Endothelial cell (in vitro differentiated cells): ENCODE data around the gene ETS1. TPM values are rescaled to one million over a fixed set of nuclear protein-coding genes. Genes with fewer than 3 reads are reported as not detected.
A peak's percentile ranks its signal among the peaks of the same experiment; 100 is the strongest.

ENCODE experiments used
- DNase-seq: peaks from one replicate; pipeline ENCODE4 v3.0.0; 2021; ENCODE audit warnings: low spot score
- H3K27ac Mint-ChIP-seq: one replicate; pipeline ENCODE4 v1.8.0; 2021; ENCODE audit warnings: mixed read lengths, inconsistent platforms; ENCODE audit not compliant: unreplicated experiment
- H3K27me3 Mint-ChIP-seq: one replicate; pipeline ENCODE4 v1.8.0; 2021; ENCODE audit warnings: mild to moderate bottlenecking, moderate library complexity, mixed read lengths, inconsistent platforms; ENCODE audit not compliant: unreplicated experiment
- H3K36me3 Mint-ChIP-seq: one replicate; pipeline ENCODE4 v1.8.0; 2021; ENCODE audit warnings: mild to moderate bottlenecking, low read depth, mixed read lengths, inconsistent platforms; ENCODE audit not compliant: unreplicated experiment
- H3K4me1 Mint-ChIP-seq: one replicate; pipeline ENCODE4 v1.8.0; 2021; ENCODE audit warnings: mild to moderate bottlenecking, mixed read lengths, inconsistent platforms; ENCODE audit not compliant: unreplicated experiment
- H3K4me3 Mint-ChIP-seq: one replicate; pipeline ENCODE4 v1.8.0; 2021; ENCODE audit warnings: mild to moderate bottlenecking, mixed read lengths, inconsistent platforms; ENCODE audit not compliant: unreplicated experiment
- H3K9me3 Mint-ChIP-seq: one replicate; pipeline ENCODE4 v1.8.0; 2021; ENCODE audit warnings: mixed read lengths, inconsistent platforms; ENCODE audit not compliant: unreplicated experiment
- total RNA-seq: library from RNA; stranded (reverse); fragmentation: NEBNext Ultra II Directional; extraction: Animal tissue kit (Norgen Biotek cat#: 25700); gene quantifications from one replicate; pipeline ENCODE4 v1.2.1, GENCODE V29; 2021; ENCODE audit not compliant: unreplicated experiment
- TF ChIP-seq, protein P1 (sequence below): fragments of 200-600 bp; sonication (generic); IDR thresholded peaks from one replicate; pipeline ENCODE4 v1.5.0; 2021; ENCODE audit warnings: antibody characterized with exemption; ENCODE audit not compliant: unreplicated experiment

ETS1 gene
- total RNA-seq, 1 donor from 2014 or later: 309 TPM

DNA sequence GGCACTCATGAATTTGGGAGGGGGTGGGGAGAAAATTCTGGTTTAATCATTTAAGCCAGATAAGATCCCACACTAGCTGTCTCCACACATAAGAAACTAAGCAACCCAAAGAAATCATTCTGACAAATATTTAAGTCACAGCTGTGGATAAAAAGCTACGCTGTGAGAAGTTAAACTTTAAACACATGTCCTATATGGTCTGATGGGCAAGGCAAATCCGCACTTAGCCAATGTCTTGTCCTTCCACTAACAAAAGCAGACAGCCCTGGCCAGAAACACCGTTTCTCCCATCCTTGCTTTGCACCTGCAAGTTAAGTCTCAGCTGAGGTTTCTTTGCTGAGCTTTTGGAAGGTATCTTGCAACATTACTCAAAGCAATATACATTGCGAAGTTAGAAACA, 68.0 kb downstream of the ETS1 start:
- TF ChIP-seq, protein P1, sequence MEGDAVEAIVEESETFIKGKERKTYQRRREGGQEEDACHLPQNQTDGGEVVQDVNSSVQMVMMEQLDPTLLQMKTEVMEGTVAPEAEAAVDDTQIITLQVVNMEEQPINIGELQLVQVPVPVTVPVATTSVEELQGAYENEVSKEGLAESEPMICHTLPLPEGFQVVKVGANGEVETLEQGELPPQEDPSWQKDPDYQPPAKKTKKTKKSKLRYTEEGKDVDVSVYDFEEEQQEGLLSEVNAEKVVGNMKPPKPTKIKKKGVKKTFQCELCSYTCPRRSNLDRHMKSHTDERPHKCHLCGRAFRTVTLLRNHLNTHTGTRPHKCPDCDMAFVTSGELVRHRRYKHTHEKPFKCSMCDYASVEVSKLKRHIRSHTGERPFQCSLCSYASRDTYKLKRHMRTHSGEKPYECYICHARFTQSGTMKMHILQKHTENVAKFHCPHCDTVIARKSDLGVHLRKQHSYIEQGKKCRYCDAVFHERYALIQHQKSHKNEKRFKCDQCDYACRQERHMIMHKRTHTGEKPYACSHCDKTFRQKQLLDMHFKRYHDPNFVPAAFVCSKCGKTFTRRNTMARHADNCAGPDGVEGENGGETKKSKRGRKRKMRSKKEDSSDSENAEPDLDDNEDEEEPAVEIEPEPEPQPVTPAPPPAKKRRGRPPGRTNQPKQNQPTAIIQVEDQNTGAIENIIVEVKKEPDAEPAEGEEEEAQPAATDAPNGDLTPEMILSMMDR: no peak
- Mint-ChIP-seq H3K27me3 (peaks cover 10% of the 10 kb centered on the region), H3K4me1 (peaks cover 76% of the 10 kb centered on the region), H3K9me3 (no peaks in the 10 kb centered on the region), H3K36me3 (peaks cover 33% of the 10 kb centered on the region), H3K27ac (no peak overlapping the region), H3K4me3 (peak overlapping the region; percentile 96)
- no peak for DNase-seq

DNA sequence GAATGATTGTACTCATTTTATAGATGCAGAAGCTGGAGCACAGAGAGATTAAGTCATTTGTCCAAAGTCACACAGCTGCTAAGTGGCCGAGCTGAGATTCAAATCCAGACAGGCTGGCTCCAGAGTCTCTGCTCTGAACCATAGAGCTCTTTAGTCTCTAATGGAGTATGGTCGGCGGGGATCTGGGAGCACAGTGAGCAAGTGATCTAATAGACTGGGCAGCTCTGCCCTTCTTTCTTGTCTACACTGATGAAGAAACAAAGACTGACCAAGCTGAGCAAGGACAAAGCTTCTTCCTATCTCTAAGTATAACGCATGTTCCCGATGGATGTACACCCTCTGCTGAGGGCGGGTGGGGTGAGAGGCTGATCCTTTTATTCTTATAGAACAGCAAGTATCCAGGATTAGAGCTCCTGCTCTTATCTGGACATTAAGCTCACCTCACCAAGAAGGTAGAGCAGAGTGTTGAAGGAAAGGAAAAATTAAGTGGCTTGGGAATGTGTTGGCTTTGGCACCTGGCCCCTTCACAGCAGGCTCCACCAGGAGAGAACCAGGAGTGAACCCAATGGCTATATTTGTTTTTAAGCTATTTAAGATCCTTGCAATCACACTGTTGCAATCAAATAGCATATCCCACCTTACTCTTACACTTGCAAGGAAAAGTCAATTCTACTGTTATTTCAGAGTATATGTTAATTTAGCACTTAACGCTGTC, 68.7 kb downstream of the ETS1 start:
- Mint-ChIP-seq H3K9me3 (no peaks in the 10 kb centered on the region), H3K4me1 (peaks cover 76% of the 10 kb centered on the region), H3K27me3 (peaks cover 10% of the 10 kb centered on the region), H3K4me3 (peak overlapping the region; percentile 96), H3K27ac (no peak overlapping the region), H3K36me3 (peaks cover 37% of the 10 kb centered on the region)
- TF ChIP-seq, protein P1: no peak
- no peak for DNase-seq

DNA sequence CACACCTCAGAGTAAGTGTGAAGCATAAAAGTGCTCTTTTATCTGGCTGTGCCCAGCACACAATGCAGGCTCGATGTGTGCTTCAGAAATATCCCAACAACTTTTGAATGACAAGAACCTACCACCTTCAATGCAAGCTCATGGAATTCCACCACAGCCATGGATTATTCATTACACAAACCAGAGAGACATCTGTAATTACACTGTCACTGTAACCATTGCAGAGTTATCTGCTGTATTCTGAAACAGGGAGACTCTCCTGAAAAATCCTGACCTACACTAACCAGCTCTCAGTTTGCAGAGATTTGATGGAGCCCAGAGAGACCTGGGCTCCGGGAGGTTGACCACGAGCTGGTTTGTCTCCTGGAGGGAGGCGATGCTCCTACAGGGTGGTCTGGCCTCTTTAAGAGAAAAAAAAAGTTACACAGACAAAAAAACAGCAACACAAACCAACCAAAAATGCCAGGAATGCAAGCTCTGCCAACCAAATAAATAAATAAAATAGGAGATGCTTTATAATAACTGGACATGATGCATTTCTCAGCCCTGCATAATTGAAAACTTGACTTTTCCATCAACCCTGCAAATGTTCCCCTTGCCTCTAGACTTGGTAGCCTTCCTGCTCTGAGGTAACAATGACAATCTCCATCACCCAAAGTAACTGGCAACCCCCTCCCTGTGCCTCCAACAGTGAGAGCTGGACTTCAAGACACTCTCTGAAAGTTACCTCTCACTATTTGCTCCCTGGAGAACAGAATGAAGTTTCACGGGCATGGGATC, 69.7 kb downstream of the ETS1 start:
- TF ChIP-seq, protein P1: no peak
- Mint-ChIP-seq H3K4me3 (peak overlapping the region; percentile 96), H3K9me3 (no peaks in the 10 kb centered on the region), H3K27ac (no peak overlapping the region), H3K27me3 (peaks cover 6% of the 10 kb centered on the region), H3K4me1 (peaks cover 71% of the 10 kb centered on the region), H3K36me3 (peaks cover 41% of the 10 kb centered on the region)
- no peak for DNase-seq

DNA sequence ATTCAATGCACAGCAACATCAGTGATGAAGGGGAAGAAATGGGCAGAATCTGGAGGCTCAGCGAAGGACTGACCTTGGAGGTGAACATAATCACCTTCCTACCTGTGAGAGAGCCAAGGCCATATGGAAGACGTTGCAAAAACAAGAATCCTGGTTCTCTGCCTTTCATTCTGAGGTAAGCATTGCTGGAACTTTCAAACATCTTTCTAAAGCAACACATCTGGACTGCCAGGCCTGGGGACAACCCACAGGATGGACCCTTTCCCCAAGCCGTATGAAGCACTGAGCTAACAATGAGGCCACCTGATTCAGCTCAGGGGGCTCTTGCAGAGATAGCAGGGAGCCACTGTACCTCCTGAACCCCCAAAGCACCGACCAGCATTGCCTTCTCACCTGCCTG, 70.5 kb downstream of the ETS1 start:
- peaks cover 48% of the 10 kb centered on the region for H3K36me3 Mint-ChIP-seq
- peaks cover 4% of the 10 kb centered on the region for H3K27me3 Mint-ChIP-seq
- no peak for DNase-seq
- no peak overlapping the region for H3K27ac Mint-ChIP-seq
- no peaks in the 10 kb centered on the region for H3K9me3 Mint-ChIP-seq
- TF ChIP-seq, protein P1: no peak
- no peak overlapping the region for H3K4me3 Mint-ChIP-seq
- peaks cover 73% of the 10 kb centered on the region for H3K4me1 Mint-ChIP-seq
